Right atrium auricular region (tissue), 2 donors: Measurements from ENCODE around the gene ADD2. TPM values are rescaled to one million over a fixed set of nuclear protein-coding genes. Genes with fewer than 3 reads are reported as not detected.

Source experiments
- DNase-seq: peaks from one replicate; pipeline ENCODE4 v3.0.0-alpha.2; 2019; ENCODE audit warnings: low spot score
- H3K27ac ChIP-seq, 2 donors: fragments of 200-600 bp; sonication (generic); 1 replicate in 1 of 2; 2 replicates in 1 of 2; pipeline ENCODE4 v1.5.1; 2016 to 2019
- H3K27me3 ChIP-seq, 2 donors: fragments of 200-600 bp; sonication (generic); one replicate each; pipeline versions ENCODE4 v1.5.1 to v1.6.0; 2017 to 2019
- H3K36me3 ChIP-seq: fragments of 200-600 bp; sonication (generic); one replicate; pipeline ENCODE4 v1.5.1; 2016
- H3K4me1 ChIP-seq, 2 donors: fragments of 200-600 bp; sonication (generic); one replicate each; pipeline versions ENCODE4 v1.5.1 to v1.6.0; 2017 to 2019
- H3K4me3 ChIP-seq, 2 donors: fragments of 200-600 bp; sonication (generic); 1 replicate in 1 of 2; 2 replicates in 1 of 2; pipeline ENCODE4 v1.5.1; 2017 to 2019; ENCODE audit warnings: mild to moderate bottlenecking in 1 of 2, moderate library complexity in 1 of 2
- H3K9me3 ChIP-seq, 2 donors: fragments of 200-600 bp; sonication (generic); one replicate each; pipeline ENCODE4 v1.5.1; 2019
- total RNA-seq, 2 donors: library from RNA; depleted of rRNA; stranded (reverse); fragments of >200 nt; gene quantifications; one replicate each; pipeline ENCODE4 v1.1.0, GENCODE V29; 2016
- TF ChIP-seq, protein P1 (sequence below), 2 donors: fragments of 200-600 bp; sonication (generic); IDR thresholded peaks; one replicate each; pipeline ENCODE4 v1.5.1; 2019; ENCODE audit warnings: antibody characterized with exemption in 2 of 2

The ADD2 gene
- total RNA-seq, 2 donors from 2014 or later, result 1.1 to 1.4 TPM

DNA sequence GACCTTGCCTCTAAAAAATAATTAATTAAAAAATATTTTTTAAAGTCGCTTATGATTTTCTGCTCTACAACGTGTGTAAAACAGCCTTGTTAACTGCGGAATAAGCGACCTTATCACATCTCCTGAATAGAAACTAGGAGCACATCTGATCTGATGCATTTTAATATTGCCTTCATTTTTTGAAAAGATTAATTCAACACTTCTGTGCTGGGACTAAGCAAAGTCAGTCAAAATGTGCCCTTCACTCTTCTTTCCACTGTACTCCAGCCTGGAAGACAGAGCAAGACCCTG lies 39.8 kb upstream of the ADD2 start:
- H3K9me3 ChIP-seq, result no peaks in the 10 kb centered on the region
- no peaks in the 10 kb centered on the region for H3K4me1 ChIP-seq
- H3K36me3 ChIP-seq, result no peaks in the 10 kb centered on the region
- no peak overlapping the region for H3K4me3 ChIP-seq
- no peaks in the 10 kb centered on the region for H3K27me3 ChIP-seq
- H3K27ac ChIP-seq, result no peak overlapping the region
- TF ChIP-seq, protein P1, sequence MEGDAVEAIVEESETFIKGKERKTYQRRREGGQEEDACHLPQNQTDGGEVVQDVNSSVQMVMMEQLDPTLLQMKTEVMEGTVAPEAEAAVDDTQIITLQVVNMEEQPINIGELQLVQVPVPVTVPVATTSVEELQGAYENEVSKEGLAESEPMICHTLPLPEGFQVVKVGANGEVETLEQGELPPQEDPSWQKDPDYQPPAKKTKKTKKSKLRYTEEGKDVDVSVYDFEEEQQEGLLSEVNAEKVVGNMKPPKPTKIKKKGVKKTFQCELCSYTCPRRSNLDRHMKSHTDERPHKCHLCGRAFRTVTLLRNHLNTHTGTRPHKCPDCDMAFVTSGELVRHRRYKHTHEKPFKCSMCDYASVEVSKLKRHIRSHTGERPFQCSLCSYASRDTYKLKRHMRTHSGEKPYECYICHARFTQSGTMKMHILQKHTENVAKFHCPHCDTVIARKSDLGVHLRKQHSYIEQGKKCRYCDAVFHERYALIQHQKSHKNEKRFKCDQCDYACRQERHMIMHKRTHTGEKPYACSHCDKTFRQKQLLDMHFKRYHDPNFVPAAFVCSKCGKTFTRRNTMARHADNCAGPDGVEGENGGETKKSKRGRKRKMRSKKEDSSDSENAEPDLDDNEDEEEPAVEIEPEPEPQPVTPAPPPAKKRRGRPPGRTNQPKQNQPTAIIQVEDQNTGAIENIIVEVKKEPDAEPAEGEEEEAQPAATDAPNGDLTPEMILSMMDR (IDR thresholded peaks at IDR 0.05), result no peak
- DNase-seq, result no peak

GRCh38 chr2:70807102-70807827 lies 39.3 kb upstream of the ADD2 start:
- Histone ChIP-seq H3K36me3 (no peaks in the 10 kb centered on the region), H3K9me3 (no peaks in the 10 kb centered on the region), H3K4me3 (no peak overlapping the region), H3K27me3 (no peaks in the 10 kb centered on the region), H3K4me1 (no peaks in the 10 kb centered on the region), H3K27ac (no peak overlapping the region)
- DNase-seq, result no peak
- TF ChIP-seq, protein P1 (IDR thresholded peaks at IDR 0.05), result no peak

DNA sequence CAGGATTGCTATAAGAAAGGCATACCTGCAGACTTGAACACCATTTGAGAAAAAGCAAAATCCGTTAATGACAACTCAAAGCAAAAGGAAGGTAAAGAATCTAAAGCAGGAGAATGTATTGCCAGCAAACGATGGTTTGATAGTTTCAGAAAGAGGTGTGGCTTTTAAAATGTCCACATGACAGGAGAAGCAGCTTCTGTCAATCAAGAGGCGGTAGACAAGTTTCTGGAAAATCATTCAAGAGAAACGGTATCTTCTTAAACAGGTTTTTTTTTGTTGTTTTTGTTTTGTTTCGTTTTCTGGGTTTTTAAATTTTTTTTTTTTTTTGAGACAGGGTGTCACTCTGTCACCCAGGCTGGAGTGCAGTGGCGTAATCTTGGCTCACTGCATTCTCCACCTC lies 38.6 kb upstream of the ADD2 start:
- H3K27ac ChIP-seq, result no peak overlapping the region
- H3K36me3 ChIP-seq, result no peaks in the 10 kb centered on the region
- H3K4me3 ChIP-seq, result no peak overlapping the region
- H3K4me1 ChIP-seq, result no peaks in the 10 kb centered on the region
- DNase-seq, result no peak
- no peaks in the 10 kb centered on the region for H3K27me3 ChIP-seq
- no peaks in the 10 kb centered on the region for H3K9me3 ChIP-seq
- TF ChIP-seq, protein P1 (IDR thresholded peaks at IDR 0.05), result no peak

DNA sequence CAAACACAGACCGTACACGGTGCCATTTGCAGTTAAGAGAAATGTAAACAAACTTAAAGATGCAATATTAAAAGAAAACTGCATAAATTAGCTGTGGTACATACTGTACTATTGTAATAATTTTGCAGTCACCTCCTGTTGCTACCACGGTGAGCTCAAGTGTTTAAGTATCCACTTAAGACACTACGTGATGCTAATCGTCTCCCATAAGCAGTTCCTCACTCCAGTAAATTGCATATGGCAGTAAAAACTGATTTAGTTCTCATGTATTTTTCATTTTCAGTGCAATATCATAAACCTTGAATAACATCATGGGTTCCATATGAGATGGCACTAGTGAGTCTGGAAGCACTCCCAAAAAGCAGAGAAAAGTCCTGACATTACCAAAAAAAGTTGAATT lies 38.0 kb upstream of the ADD2 start:
- no peak overlapping the region for H3K4me3 ChIP-seq

DNA sequence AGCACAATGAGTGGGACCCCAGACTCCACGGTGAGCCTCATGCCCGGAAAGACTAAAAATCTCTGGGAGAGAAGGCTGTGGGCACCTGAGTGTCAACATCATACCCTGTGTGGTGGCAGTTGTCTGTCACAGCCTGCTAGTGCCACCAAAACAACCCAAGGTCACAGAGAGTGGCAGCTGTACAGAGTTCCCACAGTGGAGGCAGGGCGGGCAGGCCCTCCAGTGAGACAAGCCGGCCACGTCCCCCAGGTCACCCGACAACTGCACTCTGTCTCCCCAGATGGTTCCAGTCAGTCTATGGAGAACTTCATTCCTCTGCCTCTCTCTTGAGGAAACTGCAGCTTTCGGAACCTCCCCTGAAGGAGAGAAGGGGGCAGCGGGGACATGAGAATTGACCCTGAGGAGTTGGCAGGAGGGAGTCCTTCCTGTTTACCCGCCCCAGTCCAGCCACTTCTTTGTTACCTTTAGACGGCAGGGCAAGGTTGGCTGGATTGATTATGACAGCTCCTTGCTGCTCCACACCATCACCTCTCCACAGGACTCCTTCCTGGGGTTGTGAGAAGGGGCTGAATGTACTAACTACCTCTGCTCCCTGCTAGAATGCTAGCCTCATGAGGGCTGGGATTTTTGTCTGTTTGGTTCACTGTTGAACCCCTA lies 33.7 kb upstream of the ADD2 start:
- no peaks in the 10 kb centered on the region for H3K4me1 ChIP-seq
- no peak for DNase-seq
- H3K27me3 ChIP-seq, result no peaks in the 10 kb centered on the region
- no peak overlapping the region for H3K4me3 ChIP-seq
- no peak overlapping the region for H3K27ac ChIP-seq
- H3K36me3 ChIP-seq, result no peaks in the 10 kb centered on the region
- H3K9me3 ChIP-seq, result peaks cover 0 to 6% of the 10 kb centered on the region in 2 donors
- TF ChIP-seq, protein P1 (IDR thresholded peaks at IDR 0.05), result no peak

More for the DNA sequence above, 38.0 kb upstream of the ADD2 start:
- Histone ChIP-seq H3K9me3 (no peaks in the 10 kb centered on the region), H3K4me1 (no peaks in the 10 kb centered on the region), H3K36me3 (no peaks in the 10 kb centered on the region), H3K27me3 (no peaks in the 10 kb centered on the region), H3K27ac (no peak overlapping the region)
- TF ChIP-seq, protein P1 (IDR thresholded peaks at IDR 0.05), result no peak
- DNase-seq, result no peak
